Activated T-helper 17 cell treated with anti-CD3 and anti-CD28 coated beads, Interleukin-2, amount 50 U/mL, for 72 hours (primary cell): ENCODE results near the gene KLF6. TPM values are rescaled to one million over a fixed set of nuclear protein-coding genes. Genes with fewer than 3 reads are reported as not detected.
A peak's percentile ranks its signal among the peaks of the same experiment; 100 is the strongest.

Experiments used
- ATAC-seq: fragments of 150-1000 bp; cut with Tn5 transposase; replicated peaks from 2 replicates; pipeline ENCODE4 v1.10.0; 2021; ENCODE audit warnings: mild to moderate bottlenecking, moderate library complexity
- H3K27ac Mint-ChIP-seq: one replicate; pipeline ENCODE4 v1.8.0; 2022; ENCODE audit warnings: mixed read lengths
- H3K27me3 Mint-ChIP-seq: one replicate; pipeline ENCODE4 v1.8.0; 2022; ENCODE audit warnings: mixed read lengths
- H3K36me3 Mint-ChIP-seq: one replicate; pipeline ENCODE4 v1.8.0; 2022; ENCODE audit warnings: low read depth, mild to moderate bottlenecking, mixed read lengths
- H3K4me1 Mint-ChIP-seq: one replicate; pipeline ENCODE4 v1.8.0; 2022; ENCODE audit warnings: mixed read lengths
- H3K4me3 Mint-ChIP-seq: one replicate; pipeline ENCODE4 v1.8.0; 2022; ENCODE audit warnings: mild to moderate bottlenecking, mixed read lengths
- H3K9me3 Mint-ChIP-seq: one replicate; pipeline ENCODE4 v1.8.0; 2022; ENCODE audit warnings: mixed read lengths
- total RNA-seq, 2 donors: library from RNA; stranded (reverse); gene quantifications; one replicate each; pipeline ENCODE4 v1.2.3, GENCODE V29; 2022

KLF6 gene
- total RNA-seq, 2 donors from 2014 or later = 163 to 201 TPM

DNA sequence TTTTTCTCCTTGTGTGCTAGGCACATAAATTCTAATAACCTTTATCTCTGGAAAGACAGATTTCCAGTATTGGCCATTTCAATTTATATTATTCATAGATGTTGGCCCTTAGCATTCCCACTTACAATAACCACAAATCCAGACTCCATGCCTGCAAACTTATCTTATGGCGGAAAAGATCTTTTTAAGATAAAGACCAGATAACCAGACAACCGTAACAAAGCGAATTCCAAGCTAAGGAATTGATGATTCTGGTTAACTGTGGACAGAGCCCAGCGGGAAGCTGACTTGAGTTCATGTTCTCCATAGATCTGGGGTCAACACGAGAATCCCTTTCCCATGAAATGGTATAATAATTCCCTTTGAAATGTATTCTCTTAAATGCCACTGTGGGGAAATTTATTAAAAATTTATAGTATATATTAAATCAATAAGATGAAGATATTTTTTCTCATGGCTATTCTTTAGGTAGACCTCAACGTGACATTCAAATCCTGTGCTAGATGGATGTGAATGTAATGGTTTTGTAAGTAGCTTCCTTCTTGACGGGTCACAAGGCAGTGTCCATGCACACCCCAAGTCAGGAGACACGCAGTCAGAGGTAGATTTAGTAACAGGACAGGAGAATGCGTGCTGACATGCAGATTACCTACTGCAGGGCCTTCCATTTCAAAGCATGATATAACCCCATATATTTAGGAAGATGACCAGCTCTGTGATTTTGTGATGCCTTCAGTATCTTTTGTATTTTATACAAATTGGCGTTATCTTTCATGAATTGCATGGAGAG, 37.7 kb upstream of the KLF6 start:
- Mint-ChIP-seq H3K4me1 (peaks cover 3% of the 10 kb centered on the region), H3K4me3 (no peak overlapping the region), H3K36me3 (no peaks in the 10 kb centered on the region), H3K27ac (no peak overlapping the region), H3K27me3 (no peaks in the 10 kb centered on the region), H3K9me3 (no peaks in the 10 kb centered on the region)
- no peak for ATAC-seq

DNA sequence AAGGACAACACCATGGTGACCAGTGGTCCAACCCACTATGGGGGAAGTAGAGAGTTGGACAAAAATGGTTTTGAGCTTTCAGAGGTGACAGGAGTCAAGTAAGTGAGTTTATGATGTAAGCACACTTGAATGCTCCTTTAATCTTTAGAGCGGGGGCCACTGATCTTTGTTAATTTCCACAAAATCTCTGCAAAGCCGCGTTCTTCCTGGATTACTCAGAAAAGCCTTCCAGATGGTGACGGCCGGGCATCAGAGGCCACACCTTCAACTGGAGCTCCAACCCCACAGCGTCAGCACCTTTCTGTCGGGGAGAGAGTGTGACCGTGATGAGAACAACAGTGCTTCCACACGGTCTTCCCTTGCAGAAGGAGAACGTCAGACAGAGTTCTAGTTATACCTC, 35.2 kb upstream of the KLF6 start:
- Mint-ChIP-seq H3K27me3 (no peaks in the 10 kb centered on the region), H3K4me1 (peaks cover 4% of the 10 kb centered on the region), H3K4me3 (no peak overlapping the region), H3K36me3 (no peaks in the 10 kb centered on the region), H3K9me3 (no peaks in the 10 kb centered on the region), H3K27ac (no peak overlapping the region)
- no peak for ATAC-seq

- H3K27me3 Mint-ChIP-seq = no peaks in the 10 kb centered on the region
- H3K9me3 Mint-ChIP-seq = no peaks in the 10 kb centered on the region
- no peak for ATAC-seq
- H3K36me3 Mint-ChIP-seq = no peaks in the 10 kb centered on the region
- peaks cover 16% of the 10 kb centered on the region for H3K4me1 Mint-ChIP-seq
- H3K4me3 Mint-ChIP-seq = no peak overlapping the region
- no peak overlapping the region for H3K27ac Mint-ChIP-seq
These were observed 32.0 kb upstream of the KLF6 start for GRCh38 chr10:3816995-3817394.

DNA sequence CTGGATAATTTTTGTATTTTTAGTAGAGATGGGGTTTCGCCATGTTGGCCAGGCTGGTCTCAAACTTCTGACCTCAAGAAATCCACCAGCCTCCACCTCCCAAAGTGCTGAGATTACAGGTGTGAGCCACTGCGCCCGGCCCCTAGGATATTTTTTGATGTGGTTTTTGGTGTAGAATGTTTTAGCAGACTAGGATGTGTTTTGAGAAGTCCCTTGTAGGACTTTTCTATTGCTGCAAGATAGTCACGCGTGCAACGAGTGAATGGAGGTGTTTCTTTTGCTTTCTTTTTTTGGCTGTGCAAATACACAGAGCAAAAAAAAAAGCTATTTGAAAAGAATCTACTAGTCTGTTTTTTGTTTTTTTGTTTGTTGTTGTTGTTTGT, 29.8 kb upstream of the KLF6 start:
- Mint-ChIP-seq H3K27ac (no peak overlapping the region), H3K9me3 (no peaks in the 10 kb centered on the region), H3K4me3 (peak overlapping the region; percentile 15), H3K27me3 (no peaks in the 10 kb centered on the region), H3K4me1 (peaks cover 27% of the 10 kb centered on the region), H3K36me3 (peaks cover 9% of the 10 kb centered on the region)
- no peak for ATAC-seq

DNA sequence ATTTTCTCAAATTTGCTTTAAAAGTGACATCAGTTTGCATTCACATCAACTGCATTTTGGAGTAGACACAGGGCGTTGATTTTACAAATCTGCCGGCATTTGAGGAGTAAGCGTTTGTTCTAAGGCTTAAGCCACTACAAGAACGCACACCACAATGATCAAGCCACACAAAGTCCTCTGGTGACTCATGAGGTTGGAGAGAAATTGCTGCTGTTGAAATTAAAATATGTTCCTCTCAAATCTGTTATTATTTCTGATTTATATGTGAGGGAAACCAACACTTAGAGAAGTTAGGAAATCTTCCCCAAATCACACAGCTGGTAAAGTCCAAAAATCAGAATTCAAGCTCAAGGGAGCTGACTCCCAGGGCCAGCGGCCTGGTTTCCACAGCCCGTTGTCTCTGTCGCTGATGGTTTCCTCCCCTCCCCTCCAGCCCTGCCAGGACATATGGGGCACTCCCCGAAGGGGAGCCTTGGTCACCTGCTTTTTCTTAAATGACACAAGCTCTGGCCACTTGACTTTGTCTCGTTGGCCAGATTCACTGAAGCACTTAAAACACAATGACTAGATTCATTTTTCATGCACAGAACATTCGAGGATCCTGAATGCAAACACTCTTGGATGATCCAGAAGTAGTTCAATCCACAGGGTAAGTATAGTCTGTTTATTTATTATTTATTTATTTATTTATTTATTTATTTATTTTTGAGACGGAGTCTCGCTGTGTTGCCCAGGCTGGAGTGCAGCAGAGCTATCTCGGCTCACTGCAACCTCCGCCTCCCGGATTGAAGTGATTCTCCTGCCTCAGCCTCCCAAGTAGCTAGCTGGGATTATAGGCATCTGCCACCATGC, 29.2 kb upstream of the KLF6 start:
- no peak for ATAC-seq
- H3K27ac Mint-ChIP-seq = peak overlapping the region; percentile 82
- H3K27me3 Mint-ChIP-seq = no peaks in the 10 kb centered on the region
- H3K4me3 Mint-ChIP-seq = peak overlapping the region; percentile 51
- H3K4me1 Mint-ChIP-seq = peaks cover 28% of the 10 kb centered on the region
- H3K9me3 Mint-ChIP-seq = no peaks in the 10 kb centered on the region
- peaks cover 11% of the 10 kb centered on the region for H3K36me3 Mint-ChIP-seq

DNA sequence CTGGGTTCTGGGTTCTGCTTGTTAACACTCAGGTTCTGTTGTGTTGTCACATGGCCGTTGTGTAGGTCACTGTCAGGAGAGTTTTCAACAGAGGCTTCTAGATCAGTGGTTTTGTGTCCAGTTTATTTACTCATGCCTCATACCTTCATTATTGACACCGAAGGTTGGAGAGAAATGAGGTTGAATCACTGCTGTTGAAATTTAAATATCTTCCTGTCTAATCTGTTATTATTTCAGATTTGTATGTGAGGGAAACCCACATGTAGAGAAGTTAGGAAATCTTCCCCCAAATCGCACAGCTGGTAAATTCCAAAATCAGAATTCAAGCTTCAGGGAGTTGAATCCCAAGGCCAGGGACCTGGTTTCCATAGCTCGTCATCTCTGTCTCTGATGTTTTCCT, 28.3 kb upstream of the KLF6 start:
- peaks cover 11% of the 10 kb centered on the region for H3K36me3 Mint-ChIP-seq
- ATAC-seq = no peak
- no peaks in the 10 kb centered on the region for H3K27me3 Mint-ChIP-seq
- H3K9me3 Mint-ChIP-seq = no peaks in the 10 kb centered on the region
- peak overlapping the region; percentile 51 for H3K4me3 Mint-ChIP-seq
- H3K4me1 Mint-ChIP-seq = peaks cover 38% of the 10 kb centered on the region
- peak overlapping the region; percentile 82 for H3K27ac Mint-ChIP-seq

GRCh38 chr10:3812141-3812540, 27.1 kb upstream of the KLF6 start:
- H3K4me1 Mint-ChIP-seq = peaks cover 47% of the 10 kb centered on the region
- H3K4me3 Mint-ChIP-seq = no peak overlapping the region
- peaks cover 11% of the 10 kb centered on the region for H3K36me3 Mint-ChIP-seq
- H3K27me3 Mint-ChIP-seq = no peaks in the 10 kb centered on the region
- ATAC-seq = no peak
- no peaks in the 10 kb centered on the region for H3K9me3 Mint-ChIP-seq
- H3K27ac Mint-ChIP-seq = no peak overlapping the region

- peak; percentile 53 for ATAC-seq
- Mint-ChIP-seq H3K4me1 (peaks cover 55% of the 10 kb centered on the region), H3K9me3 (no peaks in the 10 kb centered on the region), H3K36me3 (peaks cover 15% of the 10 kb centered on the region), H3K27ac (no peak overlapping the region), H3K27me3 (no peaks in the 10 kb centered on the region), H3K4me3 (no peak overlapping the region)
These were observed 26.4 kb upstream of the KLF6 start for GRCh38 chr10:3811291-3811870.

GRCh38 chr10:3808689-3809199, 23.7 kb upstream of the KLF6 start:
- Mint-ChIP-seq H3K4me3 (no peak overlapping the region), H3K9me3 (no peaks in the 10 kb centered on the region), H3K36me3 (peaks cover 34% of the 10 kb centered on the region), H3K27me3 (no peaks in the 10 kb centered on the region), H3K27ac (no peak overlapping the region), H3K4me1 (peaks cover 56% of the 10 kb centered on the region)
- ATAC-seq = no peak

GRCh38 chr10:3807928-3808496, 23.0 kb upstream of the KLF6 start:
- H3K27ac Mint-ChIP-seq = no peak overlapping the region
- no peak overlapping the region for H3K4me3 Mint-ChIP-seq
- H3K36me3 Mint-ChIP-seq = peaks cover 34% of the 10 kb centered on the region
- H3K9me3 Mint-ChIP-seq = no peaks in the 10 kb centered on the region
- no peaks in the 10 kb centered on the region for H3K27me3 Mint-ChIP-seq
- no peak for ATAC-seq
- peaks cover 56% of the 10 kb centered on the region for H3K4me1 Mint-ChIP-seq

GRCh38 chr10:3807211-3807927, 22.4 kb upstream of the KLF6 start:
- Mint-ChIP-seq H3K36me3 (peaks cover 34% of the 10 kb centered on the region), H3K4me3 (no peak overlapping the region), H3K27me3 (no peaks in the 10 kb centered on the region), H3K27ac (no peak overlapping the region), H3K4me1 (peaks cover 56% of the 10 kb centered on the region), H3K9me3 (no peaks in the 10 kb centered on the region)
- no peak for ATAC-seq

DNA sequence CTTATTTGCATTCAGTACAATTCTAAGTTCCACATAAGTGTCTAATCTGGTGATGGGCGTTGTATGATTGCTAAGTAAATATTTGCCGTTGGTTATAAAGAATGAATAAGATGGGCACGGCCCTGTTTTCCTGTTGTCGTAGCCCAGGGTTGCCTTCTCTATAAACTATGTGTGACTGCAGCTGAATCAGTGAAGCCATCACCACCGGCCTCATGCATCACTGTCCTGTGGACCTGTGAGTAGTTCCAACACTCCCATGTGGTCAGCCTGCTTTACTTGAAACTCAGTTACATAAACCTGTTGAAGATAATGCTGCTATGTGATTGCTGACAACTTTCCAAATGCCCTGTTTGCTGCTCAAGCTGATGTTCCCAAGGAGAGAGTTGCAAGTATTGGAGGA, 21.6 kb upstream of the KLF6 start:
- Mint-ChIP-seq H3K27me3 (no peaks in the 10 kb centered on the region), H3K4me1 (peaks cover 52% of the 10 kb centered on the region), H3K4me3 (no peak overlapping the region), H3K9me3 (no peaks in the 10 kb centered on the region), H3K27ac (no peak overlapping the region), H3K36me3 (peaks cover 34% of the 10 kb centered on the region)
- ATAC-seq = peak; percentile 25

DNA sequence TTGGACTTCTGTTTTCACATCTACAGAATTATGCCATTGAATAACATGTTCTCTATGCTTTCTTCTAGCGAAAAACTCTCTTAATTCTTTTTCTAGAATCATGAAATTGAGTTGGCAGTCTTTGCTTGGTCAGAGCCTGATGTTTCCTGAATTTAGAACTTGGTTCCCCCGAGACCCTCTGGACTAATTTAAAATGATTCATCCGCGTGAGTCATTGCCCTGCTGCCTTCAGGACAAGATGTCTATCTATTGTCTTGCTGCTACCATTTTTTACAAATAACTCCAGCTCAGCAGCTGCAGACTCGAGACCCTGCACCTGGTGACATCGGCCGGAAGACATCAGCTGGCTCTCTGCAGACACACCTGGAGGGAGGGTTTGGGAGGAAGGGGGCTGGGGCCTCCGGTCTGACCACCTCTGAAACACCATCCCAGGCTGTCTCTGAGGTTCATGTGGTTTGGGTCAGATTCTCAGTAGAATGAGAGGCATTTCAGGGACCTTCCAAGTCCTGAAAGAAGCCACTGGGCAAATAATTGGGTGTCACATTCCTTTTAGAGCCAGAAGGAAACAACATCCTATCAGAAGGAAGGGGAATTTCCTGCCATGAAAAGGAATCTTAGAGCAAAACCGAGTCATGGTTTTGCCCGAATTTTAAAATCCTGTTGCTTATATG, 20.9 kb upstream of the KLF6 start:
- H3K27ac Mint-ChIP-seq = no peak overlapping the region
- peaks cover 52% of the 10 kb centered on the region for H3K4me1 Mint-ChIP-seq
- peaks cover 34% of the 10 kb centered on the region for H3K36me3 Mint-ChIP-seq
- no peak overlapping the region for H3K4me3 Mint-ChIP-seq
- no peaks in the 10 kb centered on the region for H3K9me3 Mint-ChIP-seq
- no peaks in the 10 kb centered on the region for H3K27me3 Mint-ChIP-seq
- peak; percentile 1 for ATAC-seq
